K562 (cell line): ENCODE measurements around the gene LCN15. TPM values are rescaled to one million over a fixed set of nuclear protein-coding genes. Genes with fewer than 3 reads are reported as not detected.

Experiments used
- ATAC-seq: fragments of 200-7000 bp; cut with Tn5 transposase; 3 replicates; pipeline ENCODE4 v1.9.1; 2020; ENCODE audit warnings: moderate library complexity
- BruUV-seq: library from RNA; stranded (reverse); fragments of 400-500 nt; replicated peaks from 2 replicates; lab custom pipeline; 2021; lab: Mats Ljungman, UMichigan
- CTCF ChIA-PET: fragments of 300-600 bp; formaldehyde crosslinking; extraction: SDS; loops from one replicate; lab custom pipeline; 2021; ENCODE audit warnings: low intra/inter-chr PET ratio; lab: Yijun Ruan, JAX
- POLR2A ChIA-PET: fragments of 300-600, 350-650 bp; sonication (Branson Sonifier 250); formaldehyde crosslinking; extraction: SDS; loops from one replicate; lab custom pipeline; 2021; ENCODE audit warnings: antibody characterized with exemption, inconsistent platforms; lab: Yijun Ruan, JAX
- DNase-seq, 4 experiments: peaks; one replicate each; pipeline versions ENCODE4 v3.0.0 to v3.0.0-alpha.2; 2011 to 2018; ENCODE audit warnings: low spot score in 3 of 4, mixed read lengths in 3 of 4; ENCODE audit errors: extremely low read depth in 1 of 4
- FAIRE-seq: peaks from 2 replicates; lab custom pipeline; 2011; peaks lifted over from hg19 to GRCh38; lab: Jason Lieb, UNC
- H2AFZ ChIP-seq: 2 replicates; pipeline ENCODE4 v1.6.0; 2011; ENCODE audit warnings: low read depth, low read length, control low read depth, inconsistent platforms
- H3K27ac ChIP-seq: fragments of 200-600 bp; 3 replicates; pipeline ENCODE4 v1.8.0; 2011; ENCODE audit warnings: low read depth, mild to moderate bottlenecking, control low read depth, inconsistent platforms, low read length, moderate library complexity, mixed read lengths; ENCODE audit errors: extremely low read depth
- H3K27me3 ChIP-seq, 2 experiments: fragments of 300-600 bp in 1 of 2; 2 replicates in 1 of 2; 3 replicates in 1 of 2; pipeline versions ENCODE4 v1.6.0 to v1.8.0; 2011; ENCODE audit warnings: inconsistent platforms in 2 of 2, low read length in 2 of 2, mild to moderate bottlenecking in 1 of 2, mixed read lengths in 1 of 2, moderate library complexity in 1 of 2; ENCODE audit not compliant: control insufficient read depth in 2 of 2, insufficient read depth in 2 of 2
- H3K36me3 ChIP-seq: fragments of 300-600 bp; 3 replicates; pipeline ENCODE4 v1.8.0; 2011; ENCODE audit warnings: mild to moderate bottlenecking, low read length, inconsistent platforms; ENCODE audit not compliant: control insufficient read depth, insufficient read depth
- H3K4me1 ChIP-seq, 2 experiments: fragments of 200-600 bp in 1 of 2; replicated peaks in 1 of 2; 2 replicates in 1 of 2; 3 replicates in 1 of 2; pipeline versions ENCODE4 v1.5.1 to v1.8.0; 2011; ENCODE audit warnings: inconsistent platforms in 2 of 2, low read length in 2 of 2, mild to moderate bottlenecking in 1 of 2, mixed read lengths in 1 of 2, moderate library complexity in 1 of 2; ENCODE audit not compliant: control insufficient read depth in 2 of 2, insufficient read depth in 2 of 2
- H3K4me2 ChIP-seq: 2 replicates; pipeline ENCODE4 v1.6.1; 2011; ENCODE audit warnings: low read length, control low read depth, inconsistent platforms, mixed read lengths; ENCODE audit not compliant: insufficient read depth
- H3K4me3 ChIP-seq: fragments of 200-600 bp; sonication (generic), shearing (Covaris generic); 2 replicates; pipeline ENCODE4 v1.5.1; 2016; ENCODE audit warnings: control low read depth, inconsistent platforms
- H3K79me2 ChIP-seq: fragments of 200-600 bp; 3 replicates; pipeline ENCODE4 v1.8.0; 2011; ENCODE audit warnings: low read length, inconsistent platforms; ENCODE audit not compliant: control insufficient read depth, insufficient read depth
- H3K9ac ChIP-seq, 2 experiments: 2 replicates each; pipeline versions ENCODE4 v1.6.0 to v1.6.1; 2011; ENCODE audit warnings: low read depth in 2 of 2, low read length in 2 of 2, control low read depth in 1 of 2, inconsistent platforms in 1 of 2, mild to moderate bottlenecking in 1 of 2, mixed read lengths in 1 of 2; ENCODE audit not compliant: insufficient read depth in 1 of 2
- H3K9me1 ChIP-seq: one replicate; pipeline ENCODE4 v1.6.0; 2011; ENCODE audit warnings: inconsistent platforms, mild to moderate bottlenecking, low read length, moderate library complexity; ENCODE audit not compliant: control insufficient read depth, insufficient read depth
- H3K9me3 ChIP-seq: replicated peaks from 2 replicates; pipeline ENCODE4 v1.5.1; 2011; ENCODE audit warnings: low read depth, low read length, inconsistent platforms; ENCODE audit not compliant: control insufficient read depth, insufficient read depth
- H4K20me1 ChIP-seq: replicated peaks from 2 replicates; pipeline ENCODE4 v1.6.1; 2011; ENCODE audit warnings: low read length, inconsistent platforms, mixed read lengths; ENCODE audit not compliant: control insufficient read depth, insufficient read depth
- CCNT2 ChIP-seq: IDR thresholded peaks from 2 replicates; pipeline ENCODE4 v1.6.1; 2011; ENCODE audit warnings: borderline replicate concordance, low read depth, mild to moderate bottlenecking, moderate library complexity, mixed read lengths, low read length; ENCODE audit not compliant: insufficient read length; ENCODE audit errors: extremely low read depth
- CREB3L1 ChIP-seq: fragments of 450-650 bp; IDR thresholded peaks from 2 replicates; pipeline ENCODE4 v1.6.1; 2014; ENCODE audit warnings: low read depth, mild to moderate bottlenecking, moderate library complexity, borderline replicate concordance
- HNRNPLL ChIP-seq: fragments of 200-400 bp; formaldehyde crosslinking; IDR thresholded peaks from 2 replicates; pipeline ENCODE4 v1.6.1; 2017; ENCODE audit warnings: low read length, low read depth, mild to moderate bottlenecking; ENCODE audit not compliant: poor library complexity, severe bottlenecking
- KAT7 ChIP-seq: sonication (generic); formaldehyde crosslinking; IDR thresholded peaks from 2 replicates; pipeline ENCODE4 v1.8.0; 2022; ENCODE audit warnings: missing genetic modification reagents, mild to moderate bottlenecking, borderline replicate concordance
- MTF1 ChIP-seq: fragments of 250-450 bp; sonication (Bioruptor Pico); IDR thresholded peaks from 2 replicates; pipeline ENCODE4 v1.9.0; 2021; ENCODE audit warnings: moderate library complexity, mild to moderate bottlenecking, inconsistent platforms, borderline replicate concordance
- RCOR1 ChIP-seq, 2 experiments: IDR thresholded peaks; 2 replicates each; pipeline ENCODE4 v1.6.1; 2012; ENCODE audit warnings: low read depth in 2 of 2, low read length in 2 of 2, borderline replicate concordance in 1 of 2, improper control_type of control experiment in 1 of 2
- REST ChIP-seq, 2 experiments: fragments of 450-650 bp; formaldehyde crosslinking in 1 of 2; IDR thresholded peaks; 2 replicates each; pipeline versions ENCODE4 v1.4.0 to v1.6.1; 2014 to 2020; ENCODE audit warnings: mild to moderate bottlenecking in 2 of 2, borderline replicate concordance in 1 of 2, low read depth in 1 of 2
- TARDBP ChIP-seq: fragments of 450-650 bp; IDR thresholded peaks from 2 replicates; pipeline ENCODE4 v1.6.1; 2016
- ZNF77 ChIP-seq: fragments of 250-450 bp; sonication (Bioruptor Pico); IDR thresholded peaks from 2 replicates; pipeline ENCODE4 v1.5.0; 2020
- ZSCAN32 ChIP-seq: fragments of 450-650 bp; formaldehyde crosslinking; IDR thresholded peaks from 2 replicates; pipeline ENCODE4 v1.4.0; 2020; ENCODE audit warnings: mild to moderate bottlenecking, moderate library complexity
- WGBS: fragments of 100-300 bp; shearing (Covaris generic); methylation state at CpG from one replicate; pipeline ENCODE4 v1.1.6; 2016; ENCODE audit warnings: low coverage, mixed read lengths; ENCODE audit not compliant: insufficient coverage; ENCODE audit errors: missing lambda C conversion rate; 5-methylcytosine and 5-hydroxymethylcytosine counted together
- in situ Hi-C: fragments of 300-500 bp; cut with MboI; formaldehyde crosslinking; loops from 4 replicates; pipeline ENCODE4 v1.15.0; 2018; ENCODE audit warnings: inconsistent platforms, mixed read lengths
- intact Hi-C: fragments of 100-400 bp; cut with micrococcal nuclease; formaldehyde crosslinking; loops from 2 replicates; pipeline ENCODE4 v1.14.2; 2022
- polyA plus RNA-seq, 8 experiments: library from polyadenylated mRNA; depleted of rRNA in 4 of 8; stranded (reverse) in 5 of 8; unstranded in 3 of 8; fragments of >200 nt; fragmentation: Nextera tagmentation in 2 of 8; fragmentation: Illumina TruSeq in 1 of 8; extraction: Ambion mirVana in 2 of 8; extraction: Trizol in 1 of 8; gene quantifications; 2 replicates each; pipeline versions ENCODE4 v1.2.1 to v1.2.3, GENCODE V29; 2011 to 2014; ENCODE audit warnings: inconsistent platforms in 1 of 8, missing spikeins in 1 of 8
- total RNA-seq, 7 experiments: library from RNA; depleted of rRNA in 6 of 7; stranded (reverse); fragments of >200 nt in 6 of 7; fragmentation: Illumina TruSeq in 2 of 7; extraction: Trizol in 2 of 7; gene quantifications; 2 replicates each; pipeline versions ENCODE4 v1.2.1 to v1.2.3, GENCODE V29; 2011 to 2021; ENCODE audit warnings: low replicate concordance in 1 of 7

Gene LCN15
- total and polyA plus RNA-seq, 9 of the 15 experiments (the other 6 are each of a cell fraction or from before 2014, with no cell fraction given): 0.66 TPM; not detected in 8

GRCh38 chr9:136759001-136759400, 5.3 kb downstream of the LCN15 start (continued):
- TF ChIP-seq CCNT2 (no peak), RCOR1 (IDR thresholded peaks at IDR 0.05; ENCODE audit: borderline replicate concordance in 1 of 2, low read depth in 2 of 2, low read length in 2 of 2) (no peak)

- CTCF ChIA-PET: interaction anchor here (0.6 kb wide), 1 partner anchor 168 kb away, joined by 3 read pairs; no protein-coding TSS in a partner anchor
- 67% methylated on average over 9 of the region's 20 CpGs for WGBS
- TF ChIP-seq MTF1 (no peak), KAT7 (CRISPR knock-in tag) (no peak), REST (IDR thresholded peaks at IDR 0.05; ENCODE audit: borderline replicate concordance) (no peak), REST (CRISPR knock-in tag; IDR thresholded peaks at IDR 0.05; ENCODE audit: low read depth) (no peak), ZNF77 (CRISPR knock-in tag) (no peak), HNRNPLL (no peak), TARDBP (no peak), CREB3L1 (no peak), ZSCAN32 (CRISPR knock-in tag) (no peak)
These were observed 6.6 kb downstream of the LCN15 start for GRCh38 chr9:136757751-136758140.

More at GRCh38 chr9:136757751-136758140, 6.6 kb downstream of the LCN15 start:
- Histone ChIP-seq H4K20me1 (no peaks in the 10 kb centered on the region), H3K4me3 (no peak overlapping the region), H3K9me1 (no peaks in the 10 kb centered on the region), H3K27ac (no peak overlapping the region), H3K9me3 (peaks cover 7% of the 10 kb centered on the region), H3K9ac (peak overlapping the region in 1 of 2 experiments; percentile 47; a peak in 1 of 4 replicates), H3K4me1 (peaks cover 3 to 75% of the 10 kb centered on the region in 2 experiments; a peak in 4 of 5 replicates), H3K79me2 (no peaks in the 10 kb centered on the region), H3K4me2 (no peak overlapping the region), H2AFZ (no peak overlapping the region), H3K36me3 (no peaks in the 10 kb centered on the region), H3K27me3 (no peaks in the 10 kb centered on the region)
- no TSS peak for BruUV-seq
- intact Hi-C loops: no loop called here
- POLR2A ChIA-PET: no interaction called here
- no peak for FAIRE-seq
- DNase-seq: no peak
- no peak for ATAC-seq
- in situ Hi-C loops: no loop called here
